ENCODE results near the gene UVRAG. TPM values are rescaled to one million over a fixed set of nuclear protein-coding genes. Genes with fewer than 3 reads are reported as not detected.

The UVRAG gene
- total and polyA plus RNA-seq, 2 donors (not counting 1 experiment from before 2014, with no cell fraction given), result 37.7 to 94.1 TPM

DNA sequence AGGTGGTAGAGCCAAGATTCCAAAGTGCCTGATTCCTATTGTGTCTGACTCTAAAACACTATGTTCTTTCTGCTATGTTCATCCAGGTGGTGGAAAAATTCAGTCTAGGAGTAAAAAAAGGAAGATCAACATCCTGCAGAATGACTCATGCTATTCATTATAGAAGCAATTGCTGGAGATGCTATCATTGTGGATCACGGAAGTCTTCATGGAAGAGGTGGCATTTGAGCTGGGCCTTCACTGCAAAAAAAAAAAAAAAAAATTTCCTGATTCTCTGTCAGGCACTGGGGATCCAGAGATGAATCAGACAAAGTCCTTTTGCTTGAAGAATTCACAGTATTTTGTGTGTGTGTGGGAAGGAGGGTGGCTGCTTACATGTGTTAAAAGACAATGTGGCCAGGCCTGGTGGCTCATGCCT is 1.4 kb upstream of the UVRAG start:
- Histone ChIP-seq H2AFZ (ENCODE audit: insufficient read depth, low read depth, low read length, poor library complexity, severe bottlenecking) (no peak overlapping the region), H3K27me3 (replicated peaks in 1 of 4; ENCODE audit: control extremely low read depth in 1 of 4, control insufficient read depth in 3 of 4, insufficient read depth in 4 of 4, low read length in 3 of 4) (no peaks in the 10 kb centered on the region), H3K4me2 (replicated peaks; ENCODE audit: low read depth, low read length, poor library complexity, severe bottlenecking) (peak overlapping the region; percentile 86), H3K79me2 (ENCODE audit: control insufficient read depth, insufficient read depth, low read length) (peaks cover 56% of the 10 kb centered on the region), H3K4me3 (ENCODE audit: control extremely low read depth in 1 of 5, extremely low read depth in 1 of 5, insufficient read depth in 1 of 5, low read depth in 2 of 5, low read length in 4 of 5) (no peak overlapping the region), H3K9ac (ENCODE audit: low read length) (peak overlapping the region; percentile 95), H3K27ac (ENCODE audit: low read length in 2 of 2) (peak overlapping the region; percentile 93 to 97), H3K4me1 (ENCODE audit: control insufficient read depth in 2 of 2, insufficient read depth in 2 of 2, low read length in 2 of 2) (peaks cover 28 to 51% of the 10 kb centered on the region in 2 donors), H3K36me3 (replicated peaks in 1 of 2; ENCODE audit: control extremely low read depth in 1 of 2, control insufficient read depth in 1 of 2, extremely low read depth in 1 of 2, insufficient read depth in 2 of 2, low read length in 1 of 2) (peaks cover 0 to under 1% of the 10 kb centered on the region in 2 experiments), H3K9me3 (ENCODE audit: control extremely low read depth in 1 of 3, control insufficient read depth in 2 of 3, insufficient read depth in 1 of 3, low read length in 2 of 3) (no peaks in the 10 kb centered on the region), H4K20me1 (ENCODE audit: control insufficient read depth, insufficient read depth, low read length, poor library complexity, severe bottlenecking) (peaks cover 9% of the 10 kb centered on the region)
- ChIA-PET POLR2A (interaction anchor here (1.3 kb wide), 1 partner anchor 73 kb away, joined by 3 read pairs; no protein-coding TSS in a partner anchor), CTCF (interaction anchor here (1.0 to 13.5 kb wide), 8 partner anchors 9 to 396 kb away, joined by 3 to 149 read pairs (median 6); no protein-coding TSS in a partner anchor)
- Mint-ChIP-seq H3K4me3 (no peak overlapping the region), H3K4me1 (peaks cover 48% of the 10 kb centered on the region), H3K27ac (peak overlapping the region; percentile 87), H3K27me3 (no peaks in the 10 kb centered on the region), H3K9me3 (ENCODE audit: insufficient read depth) (no peaks in the 10 kb centered on the region)
- DNase-seq, result no peak
- TF ChIP-seq EZH2 (IDR thresholded peaks at IDR 0.05; ENCODE audit: borderline replicate concordance, insufficient read depth, low read depth, low read length, poor library complexity, severe bottlenecking), result no peak
- TF ChIP-seq, protein P1, sequence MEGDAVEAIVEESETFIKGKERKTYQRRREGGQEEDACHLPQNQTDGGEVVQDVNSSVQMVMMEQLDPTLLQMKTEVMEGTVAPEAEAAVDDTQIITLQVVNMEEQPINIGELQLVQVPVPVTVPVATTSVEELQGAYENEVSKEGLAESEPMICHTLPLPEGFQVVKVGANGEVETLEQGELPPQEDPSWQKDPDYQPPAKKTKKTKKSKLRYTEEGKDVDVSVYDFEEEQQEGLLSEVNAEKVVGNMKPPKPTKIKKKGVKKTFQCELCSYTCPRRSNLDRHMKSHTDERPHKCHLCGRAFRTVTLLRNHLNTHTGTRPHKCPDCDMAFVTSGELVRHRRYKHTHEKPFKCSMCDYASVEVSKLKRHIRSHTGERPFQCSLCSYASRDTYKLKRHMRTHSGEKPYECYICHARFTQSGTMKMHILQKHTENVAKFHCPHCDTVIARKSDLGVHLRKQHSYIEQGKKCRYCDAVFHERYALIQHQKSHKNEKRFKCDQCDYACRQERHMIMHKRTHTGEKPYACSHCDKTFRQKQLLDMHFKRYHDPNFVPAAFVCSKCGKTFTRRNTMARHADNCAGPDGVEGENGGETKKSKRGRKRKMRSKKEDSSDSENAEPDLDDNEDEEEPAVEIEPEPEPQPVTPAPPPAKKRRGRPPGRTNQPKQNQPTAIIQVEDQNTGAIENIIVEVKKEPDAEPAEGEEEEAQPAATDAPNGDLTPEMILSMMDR (IDR thresholded peaks at IDR 0.05), result no peak
- no CpG with 5 or more reads among the region's 1 CpG for WGBS (ENCODE audit: insufficient coverage)
- no peak for ATAC-seq (ENCODE audit: low read depth)
- intact Hi-C loops (cut with micrococcal nuclease), result loop anchor here (1.0 to 2.0 kb wide), 2 partner anchors 10 to 421 kb away; no protein-coding TSS in a partner anchor

DNA sequence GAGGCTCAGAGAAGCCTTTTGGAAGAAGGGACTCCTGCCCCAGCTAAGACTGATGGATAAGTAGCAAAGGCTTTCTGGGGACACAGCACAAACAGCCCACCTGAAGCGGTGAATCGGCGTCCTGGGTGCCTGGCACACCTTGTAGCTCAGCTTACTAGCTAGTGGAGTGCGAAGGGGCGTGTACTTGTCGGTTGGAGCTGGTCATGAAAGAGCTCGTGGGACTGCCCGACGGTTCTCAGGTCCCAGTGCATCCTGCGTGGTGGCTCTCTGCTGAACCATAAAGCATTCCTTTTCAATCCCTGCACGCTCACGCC is 690 bp upstream of the UVRAG start:
- Mint-ChIP-seq H3K4me3 (no peak overlapping the region), H3K27ac (peak overlapping the region; percentile 99), H3K4me1 (peaks cover 51% of the 10 kb centered on the region), H3K9me3 (ENCODE audit: insufficient read depth) (no peaks in the 10 kb centered on the region), H3K27me3 (no peaks in the 10 kb centered on the region)
- Histone ChIP-seq H3K27me3 (replicated peaks in 1 of 4; ENCODE audit: control extremely low read depth in 1 of 4, control insufficient read depth in 3 of 4, insufficient read depth in 4 of 4, low read length in 3 of 4) (no peaks in the 10 kb centered on the region), H3K79me2 (ENCODE audit: control insufficient read depth, insufficient read depth, low read length) (peaks cover 62% of the 10 kb centered on the region), H3K27ac (ENCODE audit: low read length in 2 of 2) (peak overlapping the region; percentile 93 to 97), H3K4me1 (ENCODE audit: control insufficient read depth in 2 of 2, insufficient read depth in 2 of 2, low read length in 2 of 2) (peaks cover 35 to 58% of the 10 kb centered on the region in 2 donors), H4K20me1 (ENCODE audit: control insufficient read depth, insufficient read depth, low read length, poor library complexity, severe bottlenecking) (peaks cover 9% of the 10 kb centered on the region), H3K4me3 (ENCODE audit: control extremely low read depth in 1 of 5, extremely low read depth in 1 of 5, insufficient read depth in 1 of 5, low read depth in 2 of 5, low read length in 4 of 5) (peak overlapping the region; percentile 62 to 98 (median 86)), H3K4me2 (replicated peaks; ENCODE audit: low read depth, low read length, poor library complexity, severe bottlenecking) (peak overlapping the region; percentile 86), H3K9me3 (ENCODE audit: control extremely low read depth in 1 of 3, control insufficient read depth in 2 of 3, insufficient read depth in 1 of 3, low read length in 2 of 3) (no peaks in the 10 kb centered on the region), H3K9ac (ENCODE audit: low read length) (peak overlapping the region; percentile 95), H3K36me3 (replicated peaks in 1 of 2; ENCODE audit: control extremely low read depth in 1 of 2, control insufficient read depth in 1 of 2, extremely low read depth in 1 of 2, insufficient read depth in 2 of 2, low read length in 1 of 2) (peaks cover 0 to 3% of the 10 kb centered on the region in 2 experiments), H2AFZ (ENCODE audit: insufficient read depth, low read depth, low read length, poor library complexity, severe bottlenecking) (peak overlapping the region; percentile 79)
- intact Hi-C loops (cut with micrococcal nuclease), result loop anchor here (1.0 to 2.0 kb wide), 2 partner anchors 11 to 420 kb away; no protein-coding TSS in a partner anchor
- WGBS (ENCODE audit: insufficient coverage), result under 1% methylated on average over 10 of the region's 12 CpGs
- peak; percentile 29 for ATAC-seq (ENCODE audit: low read depth)
- no peak for DNase-seq
- ChIA-PET POLR2A (interaction anchor here (0.8 to 2.8 kb wide), 4 partner anchors 10 to 79 kb away, joined by 3 to 20 read pairs (median 4); no protein-coding TSS in a partner anchor), CTCF (interaction anchor here (0.9 to 13.5 kb wide), 9 partner anchors 8 to 395 kb away, joined by 3 to 149 read pairs (median 5); no protein-coding TSS in a partner anchor)
- no peak for TF ChIP-seq EZH2 (IDR thresholded peaks at IDR 0.05; ENCODE audit: borderline replicate concordance, insufficient read depth, low read depth, low read length, poor library complexity, severe bottlenecking)
- TF ChIP-seq, protein P1 (IDR thresholded peaks at IDR 0.05), result no peak
